GM23338 (cell line): ENCODE measurements around the gene IGSF8. TPM values are rescaled to one million over a fixed set of nuclear protein-coding genes. Genes with fewer than 3 reads are reported as not detected.

Source experiments
- ATAC-seq: fragments of 200-7000 bp; cut with Tn5 transposase; 3 replicates; pipeline ENCODE4 v1.9.1; 2020
- DNase-seq: peaks from one replicate; pipeline ENCODE4 v3.0.0-alpha.2; 2015; ENCODE audit warnings: low spot score
- H2AFZ ChIP-seq: fragments of 200-600 bp; sonication (generic); 2 replicates; pipeline ENCODE4 v1.8.0; 2016; ENCODE audit warnings: antibody characterized with exemption, mild to moderate bottlenecking, moderate library complexity
- H3F3A ChIP-seq: fragments of 200-600 bp; sonication (generic); replicated peaks from 2 replicates; pipeline ENCODE4 v1.8.0; 2017; ENCODE audit warnings: antibody characterized with exemption, mixed run types, low read depth
- H3K27ac ChIP-seq: fragments of 200-600 bp; sonication (generic); 2 replicates; pipeline ENCODE4 v1.6.1; 2016; ENCODE audit warnings: low read depth
- H3K27me3 ChIP-seq: fragments of 200-600 bp; sonication (generic); 2 replicates; pipeline ENCODE4 v1.8.0; 2016; ENCODE audit warnings: mild to moderate bottlenecking, mixed run types, moderate library complexity; ENCODE audit not compliant: insufficient read depth
- H3K36me3 ChIP-seq: fragments of 200-600 bp; sonication (generic); 2 replicates; pipeline ENCODE4 v1.8.0; 2016; ENCODE audit warnings: mild to moderate bottlenecking; ENCODE audit not compliant: insufficient read depth
- H3K4me1 ChIP-seq: fragments of 200-600 bp; sonication (generic); 2 replicates; pipeline ENCODE4 v1.8.0; 2016; ENCODE audit warnings: mild to moderate bottlenecking, moderate library complexity; ENCODE audit not compliant: insufficient read depth
- H3K4me2 ChIP-seq: fragments of 200-600 bp; sonication (generic); 2 replicates; pipeline ENCODE4 v1.7.1; 2017; ENCODE audit warnings: mixed run types
- H3K4me3 ChIP-seq: fragments of 200-600 bp; sonication (generic); 2 replicates; pipeline ENCODE4 v1.6.1; 2016; ENCODE audit warnings: mixed run types
- H3K79me2 ChIP-seq: fragments of 200-600 bp; sonication (generic); replicated peaks from 2 replicates; pipeline ENCODE4 v1.8.0; 2017; ENCODE audit warnings: mild to moderate bottlenecking; ENCODE audit not compliant: insufficient read depth
- H3K9me2 ChIP-seq: fragments of 200-600 bp; sonication (generic); 2 replicates; pipeline ENCODE4 v1.8.0; 2017; ENCODE audit not compliant: insufficient read depth
- H4K20me1 ChIP-seq: fragments of 200-600 bp; sonication (generic); replicated peaks from 2 replicates; pipeline ENCODE4 v1.8.0; 2017; ENCODE audit warnings: mild to moderate bottlenecking; ENCODE audit not compliant: insufficient read depth
- H3K27ac Mint-ChIP-seq: 2 replicates; pipeline ENCODE4 v1.8.0; 2020; ENCODE audit warnings: inconsistent platforms, mild to moderate bottlenecking, moderate library complexity, mixed read lengths
- H3K27me3 Mint-ChIP-seq: 3 replicates; pipeline ENCODE4 v1.8.0; 2022; ENCODE audit warnings: low read depth, mild to moderate bottlenecking, moderate library complexity, mixed read lengths, inconsistent platforms; ENCODE audit not compliant: insufficient read depth, poor library complexity
- H3K36me3 Mint-ChIP-seq: 3 replicates; pipeline ENCODE4 v1.8.0; 2021; ENCODE audit warnings: low read depth, mild to moderate bottlenecking, inconsistent platforms, moderate library complexity, mixed read lengths
- H3K4me1 Mint-ChIP-seq: 3 replicates; pipeline ENCODE4 v1.8.0; 2020; ENCODE audit warnings: mild to moderate bottlenecking, inconsistent platforms, mixed read lengths
- H3K4me3 Mint-ChIP-seq: 3 replicates; pipeline ENCODE4 v1.8.0; 2021; ENCODE audit warnings: moderate library complexity, mild to moderate bottlenecking, inconsistent platforms, mixed read lengths
- H3K9me3 Mint-ChIP-seq: 3 replicates; pipeline ENCODE4 v1.8.0; 2020; ENCODE audit warnings: moderate library complexity, mild to moderate bottlenecking, inconsistent platforms, mixed read lengths
- NANOG ChIP-seq: IDR thresholded peaks from 2 replicates; pipeline ENCODE4 v1.6.1; 2016; ENCODE audit warnings: antibody characterized with exemption, borderline replicate concordance
- POLR2AphosphoS5 ChIP-seq: IDR thresholded peaks from 2 replicates; pipeline ENCODE4 v1.6.1; 2016; ENCODE audit warnings: antibody characterized with exemption, low read depth
- ZNF114 ChIP-seq: fragments of 250-450 bp; sonication (Bioruptor Pico); IDR thresholded peaks from 2 replicates; pipeline ENCODE4 v1.5.0; 2020; ENCODE audit warnings: mild to moderate bottlenecking, moderate library complexity
- polyA plus RNA-seq: library from polyadenylated mRNA; unstranded; fragments of >200 nt; fragmentation: Nextera tagmentation; extraction: Ambion mirVana; gene quantifications from 2 replicates; pipeline ENCODE4 v1.2.1, GENCODE V29; 2016
- total RNA-seq: library from RNA; depleted of rRNA; stranded (reverse); fragments of >200 nt; shearing (Covaris generic); gene quantifications from 2 replicates; pipeline ENCODE4 v1.2.3, GENCODE V29; 2014
- TF ChIP-seq, protein P1 (sequence below), 2 experiments: fragments of 200-600 bp in 1 of 2; sonication (generic) in 1 of 2; conservative IDR thresholded peaks; 2 replicates each; pipeline versions ENCODE4 v1.5.1 to v1.6.1; 2016 to 2017; ENCODE audit warnings: antibody characterized with exemption in 2 of 2, low read depth in 2 of 2, mild to moderate bottlenecking in 2 of 2, moderate library complexity in 1 of 2
- TF ChIP-seq, protein P2 (sequence below): fragments of 250-450 bp; sonication (Bioruptor Pico); IDR thresholded peaks from 2 replicates; pipeline ENCODE4 v1.5.0; 2020; ENCODE audit warnings: mild to moderate bottlenecking, moderate library complexity

IGSF8 gene
- total and polyA plus RNA-seq, 2 experiments from 2014 or later: 38.4 to 120 TPM

DNA sequence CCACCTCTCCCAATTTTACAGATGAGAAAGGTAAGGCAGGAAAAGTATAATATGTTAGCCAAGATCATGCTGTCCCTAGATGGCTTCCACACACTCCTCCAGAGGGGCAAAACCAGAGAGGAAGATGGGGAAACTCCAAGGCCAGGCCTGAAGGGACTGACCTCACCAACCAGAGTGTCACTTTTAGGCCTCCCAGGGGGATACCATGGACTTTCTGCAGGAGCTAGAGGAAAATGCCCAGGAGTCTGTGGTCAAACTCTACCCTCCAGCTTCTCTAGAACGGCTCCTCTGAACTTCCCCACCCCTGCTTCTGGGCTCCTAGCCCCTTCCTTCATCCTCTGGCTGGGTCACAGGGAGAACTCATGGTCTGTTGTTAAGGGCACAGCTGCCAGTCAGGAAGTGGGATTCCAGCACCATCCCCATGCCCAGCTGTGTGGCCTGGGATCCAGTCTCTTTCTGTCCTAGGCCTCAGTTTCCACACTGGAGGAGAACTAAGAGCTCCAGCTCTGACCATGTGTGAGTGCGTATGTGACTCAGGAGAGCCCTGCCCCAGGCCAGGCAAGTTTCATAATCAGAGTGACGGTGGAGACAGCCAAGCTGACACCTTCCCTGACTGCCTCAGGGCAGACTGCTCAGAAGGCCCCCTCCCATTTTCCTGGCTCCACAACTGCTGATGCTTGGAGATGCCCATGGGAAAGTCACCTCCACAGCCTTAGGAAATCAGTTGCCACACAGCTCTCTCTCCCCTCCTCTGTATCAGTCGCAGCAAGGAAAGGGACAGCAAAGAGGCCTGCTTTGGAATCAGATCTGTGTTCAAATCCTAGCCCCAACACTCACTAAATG lies 1.9 kb downstream of the IGSF8 start:
- H3K36me3 Mint-ChIP-seq: peaks cover 32% of the 10 kb centered on the region
- ATAC-seq: no peak

DNA sequence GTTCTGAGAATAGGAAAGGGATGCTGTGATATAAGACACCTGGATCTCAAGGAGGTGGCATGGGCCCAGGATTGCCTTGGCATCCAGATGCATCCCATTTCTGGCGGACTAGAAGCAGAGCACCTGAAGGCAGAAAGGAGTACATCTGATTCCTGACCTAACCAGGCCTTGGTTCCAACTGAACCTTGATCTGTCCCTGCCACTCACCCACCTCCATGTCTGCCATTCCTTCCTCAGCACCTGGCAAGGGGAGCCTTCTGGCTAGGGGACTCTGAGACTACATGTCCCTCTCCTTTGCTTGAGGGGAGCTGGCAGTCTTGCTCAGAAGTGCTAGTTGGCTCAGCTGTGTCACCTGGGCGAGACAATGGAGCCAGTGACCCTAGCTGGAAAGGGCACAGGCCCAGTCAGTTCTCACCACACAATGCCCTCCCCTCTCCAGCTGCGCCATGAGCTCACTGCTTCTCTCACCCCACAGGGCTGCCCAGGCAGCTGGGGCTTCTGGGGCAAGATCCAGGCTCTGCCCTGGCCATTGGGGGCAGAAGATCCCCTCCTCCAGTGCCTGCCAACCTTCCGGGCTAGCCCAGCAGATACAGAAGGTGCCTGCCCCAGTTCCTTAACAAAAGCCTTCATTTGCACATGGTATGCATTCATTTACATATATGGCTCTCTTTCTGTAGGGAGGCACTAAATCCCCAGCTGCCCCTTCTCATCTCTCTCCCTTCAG lies 2.9 kb downstream of the IGSF8 start:
- Histone ChIP-seq H3K27ac (peak overlapping the region; percentile 92), H3K36me3 (peaks cover 7% of the 10 kb centered on the region), H3K4me2 (peak overlapping the region; percentile 98), H3K4me1 (peaks cover 39% of the 10 kb centered on the region), H3K27me3 (no peaks in the 10 kb centered on the region), H3K4me3 (peak overlapping the region; percentile 97), H3K9me2 (no peaks in the 10 kb centered on the region), H3F3A (peaks cover 6% of the 10 kb centered on the region; the same call in 1 of the 2 replicates), H3K79me2 (peaks cover 37% of the 10 kb centered on the region), H2AFZ (no peak overlapping the region), H4K20me1 (no peaks in the 10 kb centered on the region; the same call in 1 of the 2 replicates)
- ATAC-seq (peak; percentile 60), DNase-seq (peak; percentile 87)
- no peaks in the 10 kb centered on the region; the same call in 2 of the 3 replicates for H3K9me3 Mint-ChIP-seq
- peaks cover 45% of the 10 kb centered on the region for H3K4me1 Mint-ChIP-seq
- peak overlapping the region; percentile 90 for H3K27ac Mint-ChIP-seq
- peaks cover 7% of the 10 kb centered on the region for H3K27me3 Mint-ChIP-seq
- TF ChIP-seq, protein P1, sequence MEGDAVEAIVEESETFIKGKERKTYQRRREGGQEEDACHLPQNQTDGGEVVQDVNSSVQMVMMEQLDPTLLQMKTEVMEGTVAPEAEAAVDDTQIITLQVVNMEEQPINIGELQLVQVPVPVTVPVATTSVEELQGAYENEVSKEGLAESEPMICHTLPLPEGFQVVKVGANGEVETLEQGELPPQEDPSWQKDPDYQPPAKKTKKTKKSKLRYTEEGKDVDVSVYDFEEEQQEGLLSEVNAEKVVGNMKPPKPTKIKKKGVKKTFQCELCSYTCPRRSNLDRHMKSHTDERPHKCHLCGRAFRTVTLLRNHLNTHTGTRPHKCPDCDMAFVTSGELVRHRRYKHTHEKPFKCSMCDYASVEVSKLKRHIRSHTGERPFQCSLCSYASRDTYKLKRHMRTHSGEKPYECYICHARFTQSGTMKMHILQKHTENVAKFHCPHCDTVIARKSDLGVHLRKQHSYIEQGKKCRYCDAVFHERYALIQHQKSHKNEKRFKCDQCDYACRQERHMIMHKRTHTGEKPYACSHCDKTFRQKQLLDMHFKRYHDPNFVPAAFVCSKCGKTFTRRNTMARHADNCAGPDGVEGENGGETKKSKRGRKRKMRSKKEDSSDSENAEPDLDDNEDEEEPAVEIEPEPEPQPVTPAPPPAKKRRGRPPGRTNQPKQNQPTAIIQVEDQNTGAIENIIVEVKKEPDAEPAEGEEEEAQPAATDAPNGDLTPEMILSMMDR (conservative IDR thresholded peaks at IDR 0.05; ENCODE audit: low read depth in 2 of 2): peak in 1 of 2 experiments; percentile 14; a peak in 1 of 4 replicates
- TF ChIP-seq, protein P2, sequence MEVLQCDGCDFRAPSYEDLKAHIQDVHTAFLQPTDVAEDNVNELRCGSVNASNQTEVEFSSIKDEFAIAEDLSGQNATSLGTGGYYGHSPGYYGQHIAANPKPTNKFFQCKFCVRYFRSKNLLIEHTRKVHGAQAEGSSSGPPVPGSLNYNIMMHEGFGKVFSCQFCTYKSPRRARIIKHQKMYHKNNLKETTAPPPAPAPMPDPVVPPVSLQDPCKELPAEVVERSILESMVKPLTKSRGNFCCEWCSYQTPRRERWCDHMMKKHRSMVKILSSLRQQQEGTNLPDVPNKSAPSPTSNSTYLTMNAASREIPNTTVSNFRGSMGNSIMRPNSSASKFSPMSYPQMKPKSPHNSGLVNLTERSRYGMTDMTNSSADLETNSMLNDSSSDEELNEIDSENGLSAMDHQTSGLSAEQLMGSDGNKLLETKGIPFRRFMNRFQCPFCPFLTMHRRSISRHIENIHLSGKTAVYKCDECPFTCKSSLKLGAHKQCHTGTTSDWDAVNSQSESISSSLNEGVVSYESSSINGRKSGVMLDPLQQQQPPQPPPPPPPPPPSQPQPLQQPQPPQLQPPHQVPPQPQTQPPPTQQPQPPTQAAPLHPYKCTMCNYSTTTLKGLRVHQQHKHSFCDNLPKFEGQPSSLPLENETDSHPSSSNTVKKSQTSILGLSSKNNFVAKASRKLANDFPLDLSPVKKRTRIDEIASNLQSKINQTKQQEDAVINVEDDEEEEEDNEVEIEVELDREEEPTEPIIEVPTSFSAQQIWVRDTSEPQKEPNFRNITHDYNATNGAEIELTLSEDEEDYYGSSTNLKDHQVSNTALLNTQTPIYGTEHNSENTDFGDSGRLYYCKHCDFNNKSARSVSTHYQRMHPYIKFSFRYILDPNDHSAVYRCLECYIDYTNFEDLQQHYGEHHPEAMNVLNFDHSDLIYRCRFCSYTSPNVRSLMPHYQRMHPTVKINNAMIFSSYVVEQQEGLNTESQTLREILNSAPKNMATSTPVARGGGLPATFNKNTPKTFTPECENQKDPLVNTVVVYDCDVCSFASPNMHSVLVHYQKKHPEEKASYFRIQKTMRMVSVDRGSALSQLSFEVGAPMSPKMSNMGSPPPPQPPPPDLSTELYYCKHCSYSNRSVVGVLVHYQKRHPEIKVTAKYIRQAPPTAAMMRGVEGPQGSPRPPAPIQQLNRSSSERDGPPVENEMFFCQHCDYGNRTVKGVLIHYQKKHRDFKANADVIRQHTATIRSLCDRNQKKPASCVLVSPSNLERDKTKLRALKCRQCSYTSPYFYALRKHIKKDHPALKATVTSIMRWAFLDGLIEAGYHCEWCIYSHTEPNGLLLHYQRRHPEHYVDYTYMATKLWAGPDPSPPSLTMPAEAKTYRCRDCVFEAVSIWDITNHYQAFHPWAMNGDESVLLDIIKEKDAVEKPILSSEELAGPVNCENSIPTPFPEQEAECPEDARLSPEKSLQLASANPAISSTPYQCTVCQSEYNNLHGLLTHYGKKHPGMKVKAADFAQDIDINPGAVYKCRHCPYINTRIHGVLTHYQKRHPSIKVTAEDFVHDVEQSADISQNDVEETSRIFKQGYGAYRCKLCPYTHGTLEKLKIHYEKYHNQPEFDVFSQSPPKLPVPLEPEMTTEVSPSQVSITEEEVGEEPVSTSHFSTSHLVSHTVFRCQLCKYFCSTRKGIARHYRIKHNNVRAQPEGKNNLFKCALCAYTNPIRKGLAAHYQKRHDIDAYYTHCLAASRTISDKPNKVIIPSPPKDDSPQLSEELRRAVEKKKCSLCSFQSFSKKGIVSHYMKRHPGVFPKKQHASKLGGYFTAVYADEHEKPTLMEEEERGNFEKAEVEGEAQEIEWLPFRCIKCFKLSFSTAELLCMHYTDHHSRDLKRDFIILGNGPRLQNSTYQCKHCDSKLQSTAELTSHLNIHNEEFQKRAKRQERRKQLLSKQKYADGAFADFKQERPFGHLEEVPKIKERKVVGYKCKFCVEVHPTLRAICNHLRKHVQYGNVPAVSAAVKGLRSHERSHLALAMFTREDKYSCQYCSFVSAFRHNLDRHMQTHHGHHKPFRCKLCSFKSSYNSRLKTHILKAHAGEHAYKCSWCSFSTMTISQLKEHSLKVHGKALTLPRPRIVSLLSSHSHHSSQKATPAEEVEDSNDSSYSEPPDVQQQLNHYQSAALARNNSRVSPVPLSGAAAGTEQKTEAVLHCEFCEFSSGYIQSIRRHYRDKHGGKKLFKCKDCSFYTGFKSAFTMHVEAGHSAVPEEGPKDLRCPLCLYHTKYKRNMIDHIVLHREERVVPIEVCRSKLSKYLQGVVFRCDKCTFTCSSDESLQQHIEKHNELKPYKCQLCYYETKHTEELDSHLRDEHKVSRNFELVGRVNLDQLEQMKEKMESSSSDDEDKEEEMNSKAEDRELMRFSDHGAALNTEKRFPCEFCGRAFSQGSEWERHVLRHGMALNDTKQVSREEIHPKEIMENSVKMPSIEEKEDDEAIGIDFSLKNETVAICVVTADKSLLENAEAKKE (CRISPR knock-in tag): peak; percentile 61; the same call in 1 of the 2 replicates
- TF ChIP-seq ZNF114 (CRISPR knock-in tag) (peak; percentile 18; the same call in 1 of the 2 replicates), NANOG (no peak)
- peaks cover 39% of the 10 kb centered on the region for H3K36me3 Mint-ChIP-seq
- peak overlapping the region; percentile 89 for H3K4me3 Mint-ChIP-seq

More for the DNA sequence above, 1.9 kb downstream of the IGSF8 start:
- Mint-ChIP-seq H3K4me1 (peaks cover 49% of the 10 kb centered on the region), H3K4me3 (peak overlapping the region; percentile 89), H3K9me3 (no peaks in the 10 kb centered on the region; the same call in 2 of the 3 replicates), H3K27me3 (peaks cover 9% of the 10 kb centered on the region), H3K27ac (peak overlapping the region; percentile 90)
- no peak overlapping the region for H2AFZ ChIP-seq
- H3F3A ChIP-seq: peaks cover 8% of the 10 kb centered on the region; the same call in 1 of the 2 replicates
- H3K36me3 ChIP-seq: peaks cover 7% of the 10 kb centered on the region
- H3K27me3 ChIP-seq: no peaks in the 10 kb centered on the region
- peak overlapping the region; percentile 92 for H3K27ac ChIP-seq
- no peaks in the 10 kb centered on the region for H3K9me2 ChIP-seq
- no peak for DNase-seq
- peak overlapping the region; percentile 98 for H3K4me2 ChIP-seq
- H3K4me3 ChIP-seq: peak overlapping the region; percentile 97
- TF ChIP-seq POLR2AphosphoS5: no peak
- H3K4me1 ChIP-seq: peaks cover 43% of the 10 kb centered on the region
- H4K20me1 ChIP-seq: no peaks in the 10 kb centered on the region; the same call in 1 of the 2 replicates
- H3K79me2 ChIP-seq: peaks cover 37% of the 10 kb centered on the region
